ENCODE results near the gene BCL2L14. TPM values are rescaled to one million over a fixed set of nuclear protein-coding genes. Genes with fewer than 3 reads are reported as not detected.

The BCL2L14 gene
- total and polyA plus RNA-seq, 9 of the 15 experiments (the other 6 are each of a cell fraction or from before 2014, with no cell fraction given) = not detected

GRCh38 chr12:12127304-12127703, 56.6 kb downstream of the BCL2L14 start (continued):
- TF ChIP-seq MEIS2 (IDR thresholded peaks at IDR 0.05; ENCODE audit: partially characterized antibody) (peak; percentile 70), KAT2B (IDR thresholded peaks at IDR 0.05; ENCODE audit: low read depth, low read length) (no peak), ZNF696 (CRISPR knock-in tag; conservative IDR thresholded peaks at IDR 0.05) (no peak), NCOR1 (IDR thresholded peaks at IDR 0.05) (peak; percentile 30; the same call in 1 of the 2 replicates), GTF2A2 (tag; IDR thresholded peaks at IDR 0.05) (no peak), CREM (IDR thresholded peaks at IDR 0.05; ENCODE audit: low read depth) (no peak), DPF2 (IDR thresholded peaks at IDR 0.05) (peak; percentile 62), SRSF9 (IDR thresholded peaks at IDR 0.05; ENCODE audit: borderline replicate concordance, low read depth, low read length) (no peak), FOXK2 (conservative IDR thresholded peaks at IDR 0.05 in 1 of 2, IDR thresholded peaks at IDR 0.05 in 1 of 2; ENCODE audit: low read depth in 2 of 2) (no peak), HNRNPUL1 (IDR thresholded peaks at IDR 0.05; ENCODE audit: low read length) (no peak), POLR2B (IDR thresholded peaks at IDR 0.05; ENCODE audit: low read depth, partially characterized antibody) (no peak), NFYB (IDR thresholded peaks at IDR 0.05; ENCODE audit: extremely low read depth, insufficient read length) (no peak), ZNF583 (CRISPR knock-in tag; IDR thresholded peaks at IDR 0.05) (no peak), C11orf30 (IDR thresholded peaks at IDR 0.05; ENCODE audit: low read depth) (no peak), MCM2 (IDR thresholded peaks at IDR 0.05; ENCODE audit: low read depth) (no peak), TAL1 (IDR thresholded peaks at IDR 0.05) (peak; percentile 75), TCF3 (CRISPR knock-in tag; IDR thresholded peaks at IDR 0.05) (peak; percentile 61), NFIC (IDR thresholded peaks at IDR 0.05) (no peak), EP400 (IDR thresholded peaks at IDR 0.05) (no peak), CHD1 (IDR thresholded peaks at IDR 0.05; ENCODE audit: low read length) (no peak), EGR1 (conservative IDR thresholded peaks at IDR 0.05) (no peak), STAT5A (IDR thresholded peaks at IDR 0.05; ENCODE audit: borderline replicate concordance, low read length) (peak; percentile 19; the same call in 1 of the 2 replicates), SOX6 (IDR thresholded peaks at IDR 0.05) (0 out of 2 replicates have a peak, but pooled peaks have one; percentile 29), KHSRP (IDR thresholded peaks at IDR 0.05) (no peak), POLR3G (IDR thresholded peaks at IDR 0.05; ENCODE audit: extremely low read depth, insufficient read length, insufficient replicate concordance) (no peak)
- TF ChIP-seq, protein P1, sequence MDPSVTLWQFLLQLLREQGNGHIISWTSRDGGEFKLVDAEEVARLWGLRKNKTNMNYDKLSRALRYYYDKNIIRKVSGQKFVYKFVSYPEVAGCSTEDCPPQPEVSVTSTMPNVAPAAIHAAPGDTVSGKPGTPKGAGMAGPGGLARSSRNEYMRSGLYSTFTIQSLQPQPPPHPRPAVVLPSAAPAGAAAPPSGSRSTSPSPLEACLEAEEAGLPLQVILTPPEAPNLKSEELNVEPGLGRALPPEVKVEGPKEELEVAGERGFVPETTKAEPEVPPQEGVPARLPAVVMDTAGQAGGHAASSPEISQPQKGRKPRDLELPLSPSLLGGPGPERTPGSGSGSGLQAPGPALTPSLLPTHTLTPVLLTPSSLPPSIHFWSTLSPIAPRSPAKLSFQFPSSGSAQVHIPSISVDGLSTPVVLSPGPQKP (CRISPR knock-in tag; IDR thresholded peaks at IDR 0.05) = no peak
- TF ChIP-seq, protein P2, sequence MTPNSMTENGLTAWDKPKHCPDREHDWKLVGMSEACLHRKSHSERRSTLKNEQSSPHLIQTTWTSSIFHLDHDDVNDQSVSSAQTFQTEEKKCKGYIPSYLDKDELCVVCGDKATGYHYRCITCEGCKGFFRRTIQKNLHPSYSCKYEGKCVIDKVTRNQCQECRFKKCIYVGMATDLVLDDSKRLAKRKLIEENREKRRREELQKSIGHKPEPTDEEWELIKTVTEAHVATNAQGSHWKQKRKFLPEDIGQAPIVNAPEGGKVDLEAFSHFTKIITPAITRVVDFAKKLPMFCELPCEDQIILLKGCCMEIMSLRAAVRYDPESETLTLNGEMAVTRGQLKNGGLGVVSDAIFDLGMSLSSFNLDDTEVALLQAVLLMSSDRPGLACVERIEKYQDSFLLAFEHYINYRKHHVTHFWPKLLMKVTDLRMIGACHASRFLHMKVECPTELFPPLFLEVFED (CRISPR knock-in tag; conservative IDR thresholded peaks at IDR 0.05) = no peak
- TF ChIP-seq, protein P3, sequence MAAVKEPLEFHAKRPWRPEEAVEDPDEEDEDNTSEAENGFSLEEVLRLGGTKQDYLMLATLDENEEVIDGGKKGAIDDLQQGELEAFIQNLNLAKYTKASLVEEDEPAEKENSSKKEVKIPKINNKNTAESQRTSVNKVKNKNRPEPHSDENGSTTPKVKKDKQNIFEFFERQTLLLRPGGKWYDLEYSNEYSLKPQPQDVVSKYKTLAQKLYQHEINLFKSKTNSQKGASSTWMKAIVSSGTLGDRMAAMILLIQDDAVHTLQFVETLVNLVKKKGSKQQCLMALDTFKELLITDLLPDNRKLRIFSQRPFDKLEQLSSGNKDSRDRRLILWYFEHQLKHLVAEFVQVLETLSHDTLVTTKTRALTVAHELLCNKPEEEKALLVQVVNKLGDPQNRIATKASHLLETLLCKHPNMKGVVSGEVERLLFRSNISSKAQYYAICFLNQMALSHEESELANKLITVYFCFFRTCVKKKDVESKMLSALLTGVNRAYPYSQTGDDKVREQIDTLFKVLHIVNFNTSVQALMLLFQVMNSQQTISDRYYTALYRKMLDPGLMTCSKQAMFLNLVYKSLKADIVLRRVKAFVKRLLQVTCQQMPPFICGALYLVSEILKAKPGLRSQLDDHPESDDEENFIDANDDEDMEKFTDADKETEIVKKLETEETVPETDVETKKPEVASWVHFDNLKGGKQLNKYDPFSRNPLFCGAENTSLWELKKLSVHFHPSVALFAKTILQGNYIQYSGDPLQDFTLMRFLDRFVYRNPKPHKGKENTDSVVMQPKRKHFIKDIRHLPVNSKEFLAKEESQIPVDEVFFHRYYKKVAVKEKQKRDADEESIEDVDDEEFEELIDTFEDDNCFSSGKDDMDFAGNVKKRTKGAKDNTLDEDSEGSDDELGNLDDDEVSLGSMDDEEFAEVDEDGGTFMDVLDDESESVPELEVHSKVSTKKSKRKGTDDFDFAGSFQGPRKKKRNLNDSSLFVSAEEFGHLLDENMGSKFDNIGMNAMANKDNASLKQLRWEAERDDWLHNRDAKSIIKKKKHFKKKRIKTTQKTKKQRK (IDR thresholded peaks at IDR 0.05; ENCODE audit: borderline replicate concordance, low read depth, low read length) = no peak

Data from K562 (cell line).